Measurements from ENCODE around the gene ATP10A. TPM values are rescaled to one million over a fixed set of nuclear protein-coding genes. Genes with fewer than 3 reads are reported as not detected.

Gene ATP10A
- total RNA-seq, 4 donors from 2014 or later, result 1.6 to 8.2 (median 3.7) TPM

DNA sequence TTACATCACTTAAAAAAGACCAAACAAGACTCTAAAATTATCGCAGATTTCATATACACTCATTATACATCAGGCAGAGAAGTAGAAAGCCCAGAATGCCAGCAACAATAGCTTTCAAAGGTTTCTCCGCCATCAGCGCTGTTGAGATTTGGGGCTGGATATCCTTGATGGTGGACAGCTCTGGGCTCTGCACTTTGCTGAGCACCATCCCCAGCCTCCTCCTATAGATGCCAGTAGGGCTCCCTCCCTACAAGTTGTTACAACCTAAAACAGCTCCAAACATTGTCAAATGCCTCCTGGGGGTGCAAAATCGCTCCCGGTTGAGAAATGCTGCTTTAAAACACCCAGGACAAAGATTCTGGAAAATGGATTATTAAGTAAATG is 73.5 kb downstream of the ATP10A start:
- H3K4me3 ChIP-seq (ENCODE audit: low read depth, poor library complexity, severe bottlenecking), result no peak overlapping the region
- WGBS, 2 donors, result 58 to 62% methylated on average over 5 of the region's 5 CpGs
- no peak for TF ChIP-seq POLR2A (IDR thresholded peaks at IDR 0.05)
- TF ChIP-seq, protein P1, sequence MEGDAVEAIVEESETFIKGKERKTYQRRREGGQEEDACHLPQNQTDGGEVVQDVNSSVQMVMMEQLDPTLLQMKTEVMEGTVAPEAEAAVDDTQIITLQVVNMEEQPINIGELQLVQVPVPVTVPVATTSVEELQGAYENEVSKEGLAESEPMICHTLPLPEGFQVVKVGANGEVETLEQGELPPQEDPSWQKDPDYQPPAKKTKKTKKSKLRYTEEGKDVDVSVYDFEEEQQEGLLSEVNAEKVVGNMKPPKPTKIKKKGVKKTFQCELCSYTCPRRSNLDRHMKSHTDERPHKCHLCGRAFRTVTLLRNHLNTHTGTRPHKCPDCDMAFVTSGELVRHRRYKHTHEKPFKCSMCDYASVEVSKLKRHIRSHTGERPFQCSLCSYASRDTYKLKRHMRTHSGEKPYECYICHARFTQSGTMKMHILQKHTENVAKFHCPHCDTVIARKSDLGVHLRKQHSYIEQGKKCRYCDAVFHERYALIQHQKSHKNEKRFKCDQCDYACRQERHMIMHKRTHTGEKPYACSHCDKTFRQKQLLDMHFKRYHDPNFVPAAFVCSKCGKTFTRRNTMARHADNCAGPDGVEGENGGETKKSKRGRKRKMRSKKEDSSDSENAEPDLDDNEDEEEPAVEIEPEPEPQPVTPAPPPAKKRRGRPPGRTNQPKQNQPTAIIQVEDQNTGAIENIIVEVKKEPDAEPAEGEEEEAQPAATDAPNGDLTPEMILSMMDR (IDR thresholded peaks at IDR 0.05), result no peak
- intact Hi-C loops (cut with DNase I; ENCODE audit: low total_unique reads), result no loop called here
- DNase-seq (ENCODE audit: low spot score in 2 of 2), result no peak

DNA sequence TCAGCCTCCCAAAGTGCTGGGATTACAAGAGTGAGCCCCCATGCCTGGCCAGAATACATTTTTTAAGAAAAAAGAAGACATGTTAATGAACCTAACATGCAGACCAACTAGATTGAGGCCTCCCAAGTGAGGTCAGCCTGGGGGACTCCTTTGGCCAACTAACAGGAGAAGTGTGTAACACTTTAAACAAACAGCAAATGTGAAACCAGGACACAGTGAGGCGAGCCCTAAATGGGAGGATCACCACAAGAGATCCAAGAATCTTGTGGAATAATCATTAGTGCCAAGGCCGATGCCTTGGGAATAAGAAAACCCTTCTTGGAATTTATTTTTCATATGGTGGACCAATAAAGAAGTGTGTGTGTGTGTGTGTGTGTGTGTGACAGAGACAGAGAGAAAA is 73.9 kb downstream of the ATP10A start:
- 38 to 65% methylated on average over 2 of the region's 2 CpGs for WGBS, 2 donors
- no peak for TF ChIP-seq POLR2A (IDR thresholded peaks at IDR 0.05)
- TF ChIP-seq, protein P1 (IDR thresholded peaks at IDR 0.05), result no peak
- intact Hi-C loops (cut with DNase I; ENCODE audit: low total_unique reads), result no loop called here
- no peak for DNase-seq (ENCODE audit: low spot score in 2 of 2)
- no peak overlapping the region for H3K4me3 ChIP-seq (ENCODE audit: low read depth, poor library complexity, severe bottlenecking)

DNA sequence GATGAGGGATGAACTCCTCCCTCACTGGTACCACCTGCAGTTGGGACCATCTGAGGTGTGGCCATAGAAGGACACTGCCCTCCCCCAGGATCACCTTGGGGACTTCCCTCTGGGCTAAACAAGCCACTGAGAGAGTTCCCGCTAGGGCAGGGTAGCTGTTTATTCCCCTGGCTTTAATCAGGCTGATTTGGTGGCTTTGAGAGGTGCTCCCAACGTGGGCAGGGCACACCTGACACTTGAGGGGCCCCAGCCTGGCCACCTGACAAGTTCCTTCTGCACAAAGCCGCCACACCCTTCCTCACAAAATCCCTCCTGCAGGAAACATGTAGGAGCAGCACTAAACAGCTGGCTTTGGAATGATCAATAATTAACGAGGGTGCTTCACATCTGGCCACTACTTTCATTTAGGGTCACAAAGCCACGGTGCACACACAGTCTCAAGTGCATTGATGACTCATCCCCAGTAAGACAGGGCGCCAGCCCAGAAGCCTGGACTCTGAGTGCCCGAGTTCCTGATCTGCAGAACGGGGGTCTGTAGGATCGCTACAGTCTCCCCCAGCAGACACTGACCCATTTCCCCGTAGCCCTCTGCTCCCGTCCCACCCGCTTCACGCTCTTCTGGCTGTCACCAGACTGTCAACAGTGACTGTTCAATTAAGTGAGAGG is 75.1 kb downstream of the ATP10A start:
- no peak overlapping the region for H3K4me3 ChIP-seq (ENCODE audit: low read depth, poor library complexity, severe bottlenecking)
- DNase-seq (ENCODE audit: low spot score in 2 of 2), result no peak
- WGBS, 2 donors, result 26 to 30% methylated on average over 13 of the region's 13 CpGs
- TF ChIP-seq POLR2A (IDR thresholded peaks at IDR 0.05), result no peak
- intact Hi-C loops (cut with DNase I; ENCODE audit: low total_unique reads), result no loop called here

DNA sequence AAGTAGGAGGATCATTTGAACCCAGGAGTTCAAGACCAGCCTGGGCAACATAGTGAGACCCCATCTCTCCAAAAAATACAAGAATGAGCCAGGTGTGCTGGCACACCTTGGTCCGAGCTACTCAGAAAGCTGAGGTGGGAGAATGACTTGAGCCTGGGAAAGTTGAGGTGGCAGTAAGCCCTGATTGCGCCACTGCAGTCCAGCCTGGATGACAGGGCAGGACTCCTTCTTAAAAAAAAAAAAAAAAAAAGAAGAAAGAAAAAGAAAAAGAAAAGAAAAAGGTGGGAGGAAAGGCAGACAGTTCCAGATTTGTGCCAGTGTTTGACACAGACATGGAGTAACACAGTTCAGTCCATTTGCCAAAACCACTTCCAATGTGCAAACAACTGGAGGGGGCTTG is 75.7 kb downstream of the ATP10A start:
- 93% methylated on average over 2 of the region's 2 CpGs for WGBS, 2 donors
- no peak overlapping the region for H3K4me3 ChIP-seq (ENCODE audit: low read depth, poor library complexity, severe bottlenecking)
- DNase-seq (ENCODE audit: low spot score in 2 of 2), result no peak
- intact Hi-C loops (cut with DNase I; ENCODE audit: low total_unique reads), result no loop called here
- TF ChIP-seq POLR2A (IDR thresholded peaks at IDR 0.05), result no peak
- TF ChIP-seq, protein P1 (IDR thresholded peaks at IDR 0.05), result no peak

DNA sequence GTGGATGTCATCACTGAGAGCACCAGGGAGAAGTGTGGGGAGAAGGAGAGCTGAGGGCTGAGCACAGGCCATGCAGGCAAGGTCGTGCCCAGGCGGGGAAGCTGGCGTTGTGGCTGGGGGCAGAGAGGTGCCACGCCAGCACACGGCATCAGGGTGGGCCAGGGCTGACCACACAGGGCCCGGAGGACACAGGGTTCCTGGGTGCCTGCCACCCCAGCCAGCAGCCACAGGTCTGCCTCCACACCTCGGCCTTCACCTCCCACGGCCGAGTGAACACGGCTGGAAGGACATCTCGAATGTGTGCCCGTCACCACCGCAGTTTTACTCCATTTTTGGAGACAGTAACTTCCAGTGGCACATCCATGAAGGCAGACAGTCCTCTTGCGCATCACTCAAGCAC is 77.1 kb downstream of the ATP10A start:
- no peak overlapping the region for H3K4me3 ChIP-seq (ENCODE audit: low read depth, poor library complexity, severe bottlenecking)
- TF ChIP-seq, protein P1 (IDR thresholded peaks at IDR 0.05), result no peak
- TF ChIP-seq POLR2A (IDR thresholded peaks at IDR 0.05), result no peak
- no peak for DNase-seq (ENCODE audit: low spot score in 2 of 2)
- intact Hi-C loops (cut with DNase I; ENCODE audit: low total_unique reads), result no loop called here
- 84 to 91% methylated on average over 14 of the region's 14 CpGs for WGBS, 2 donors

DNA sequence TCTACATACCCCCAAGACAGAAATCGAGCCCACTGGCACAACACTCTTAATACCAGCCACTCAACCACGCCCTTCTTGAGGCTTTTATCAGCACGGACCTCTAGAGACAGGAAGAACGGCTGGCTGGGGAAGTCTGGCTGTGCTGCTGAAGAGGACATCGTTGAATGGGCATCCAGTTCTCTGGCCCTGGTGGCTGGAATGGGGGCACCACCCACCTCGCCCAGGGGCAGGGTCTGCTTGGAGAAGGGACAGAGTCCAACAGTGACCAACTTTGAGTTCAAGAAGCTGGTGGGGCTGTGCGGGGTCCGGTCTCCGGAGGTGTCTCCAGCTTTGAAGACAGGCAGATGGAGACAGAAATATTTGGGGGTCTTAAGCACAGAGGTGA is 77.5 kb downstream of the ATP10A start:
- TF ChIP-seq, protein P1 (IDR thresholded peaks at IDR 0.05), result no peak
- TF ChIP-seq POLR2A (IDR thresholded peaks at IDR 0.05), result no peak
- no peak for DNase-seq (ENCODE audit: low spot score in 2 of 2)
- intact Hi-C loops (cut with DNase I; ENCODE audit: low total_unique reads), result no loop called here
- H3K4me3 ChIP-seq (ENCODE audit: low read depth, poor library complexity, severe bottlenecking), result no peak overlapping the region
- 55 to 75% methylated on average over 9 of the region's 9 CpGs for WGBS, 2 donors
